GM18858 (cell line): ENCODE measurements around the gene SPINK5.
A peak's percentile ranks its signal among the peaks of the same experiment; 100 is the strongest.
"Not testable (repeated sequence)": the region's sequence is repeated elsewhere in the genome, so short reads cannot be mapped to it uniquely, and the experiment has no call there.

Experiments used
- ATAC-seq: cut with Tn5 transposase; IDR thresholded peaks from one replicate; pipeline ENCODE4 v1.9.1; 2021; ENCODE audit not compliant: unreplicated experiment

The SPINK5 gene

GRCh38 chr5:148063861-148064260, at the start of gene SPINK5:
Gene SPINK5, plus strand, starts transcription at chr5:148063980. Its CDS starts 65 bp downstream, at chr5:148064045.
- no peak for ATAC-seq

GRCh38 chr5:148014276-148014675, 49.5 kb upstream of the SPINK5 start:
- ATAC-seq, result no peak

- ATAC-seq, result no peak
These were observed 43.4 kb upstream of the SPINK5 start for GRCh38 chr5:148020257-148020988.

- no peak for ATAC-seq
These were observed 36.3 kb upstream of the SPINK5 start for GRCh38 chr5:148027505-148027904.

- ATAC-seq, result no peak
These were observed 34.6 kb upstream of the SPINK5 start for GRCh38 chr5:148029131-148029530.

- ATAC-seq, result no peak
These were observed 30.6 kb upstream of the SPINK5 start for GRCh38 chr5:148033134-148033533.

- ATAC-seq, result peak; percentile 43
These were observed 28.1 kb upstream of the SPINK5 start for GRCh38 chr5:148035676-148036075.

- ATAC-seq, result no peak
These were observed 20.9 kb upstream of the SPINK5 start for GRCh38 chr5:148042881-148043280.

- no peak for ATAC-seq
These were observed 20.1 kb upstream of the SPINK5 start for GRCh38 chr5:148043705-148044104.

- not testable (repeated sequence) for ATAC-seq
These were observed 8.6 kb upstream of the SPINK5 start for GRCh38 chr5:148055160-148055559.

GRCh38 chr5:148060309-148060708, 3.5 kb upstream of the SPINK5 start:
- no peak for ATAC-seq

GRCh38 chr5:148060881-148061280, 2.9 kb upstream of the SPINK5 start:
- no peak for ATAC-seq

- no peak for ATAC-seq
These were observed 6.8 kb downstream of the SPINK5 start for GRCh38 chr5:148070621-148071020.

GRCh38 chr5:148072207-148072606, 8.4 kb downstream of the SPINK5 start:
- no peak for ATAC-seq

- ATAC-seq, result no peak
These were observed 11.7 kb downstream of the SPINK5 start for GRCh38 chr5:148075529-148075928.

GRCh38 chr5:148083203-148083602, 19.4 kb downstream of the SPINK5 start:
- ATAC-seq, result no peak

GRCh38 chr5:148084269-148084668, 20.5 kb downstream of the SPINK5 start:
- ATAC-seq, result no peak

GRCh38 chr5:148085310-148085709, 21.5 kb downstream of the SPINK5 start:
- ATAC-seq, result no peak

GRCh38 chr5:148085977-148086705, 22.4 kb downstream of the SPINK5 start:
- no peak for ATAC-seq

GRCh38 chr5:148090146-148090772, 26.5 kb downstream of the SPINK5 start:
- ATAC-seq, result no peak

GRCh38 chr5:148090773-148091250, 27.0 kb downstream of the SPINK5 start:
- ATAC-seq, result peak; percentile 64
